Ishikawa (cell line): ENCODE data around the gene TMPRSS7.

ENCODE experiments used
- CEBPB ChIP-seq: IDR thresholded peaks from 2 replicates; pipeline ENCODE4 v1.6.1; 2012
- CREB1 ChIP-seq: IDR thresholded peaks from 2 replicates; pipeline ENCODE4 v1.6.1; 2012; ENCODE audit warnings: low read depth
- EGR1 ChIP-seq: IDR thresholded peaks from 2 replicates; pipeline ENCODE4 v1.6.1; 2012
- EP300 ChIP-seq: IDR thresholded peaks from 2 replicates; pipeline ENCODE4 v1.6.1; 2012; ENCODE audit warnings: borderline replicate concordance
- FOXM1 ChIP-seq: IDR thresholded peaks from 2 replicates; pipeline ENCODE4 v1.6.1; 2012; ENCODE audit warnings: low read depth, borderline replicate concordance
- NFIC ChIP-seq: IDR thresholded peaks from 2 replicates; pipeline ENCODE4 v1.6.1; 2012
- RAD21 ChIP-seq: IDR thresholded peaks from 2 replicates; pipeline ENCODE4 v1.6.1; 2012; ENCODE audit warnings: low read depth
- REST ChIP-seq: IDR thresholded peaks from 2 replicates; pipeline ENCODE4 v1.6.1; 2012; ENCODE audit warnings: low read depth, mild to moderate bottlenecking
- TAF1 ChIP-seq: IDR thresholded peaks from 2 replicates; pipeline ENCODE4 v1.6.1; 2012; ENCODE audit warnings: low read depth, mild to moderate bottlenecking
- TCF12 ChIP-seq: IDR thresholded peaks from 2 replicates; pipeline ENCODE4 v1.6.1; 2012; ENCODE audit warnings: low read depth
- TEAD4 ChIP-seq: IDR thresholded peaks from 2 replicates; pipeline ENCODE4 v1.6.1; 2012
- ZBTB7A ChIP-seq: IDR thresholded peaks from 2 replicates; pipeline ENCODE4 v1.6.1; 2012; ENCODE audit warnings: low read depth
- TF ChIP-seq, protein P1 (sequence below): IDR thresholded peaks from 2 replicates; pipeline ENCODE4 v1.6.1; 2012

- no peak for TF ChIP-seq CREB1
- no peak for TF ChIP-seq RAD21
- no peak for TF ChIP-seq CEBPB
- no peak for TF ChIP-seq ZBTB7A
- no peak for TF ChIP-seq FOXM1
- TF ChIP-seq EP300: no peak
- no peak for TF ChIP-seq TAF1
- TF ChIP-seq TCF12: no peak
- TF ChIP-seq, protein P1, sequence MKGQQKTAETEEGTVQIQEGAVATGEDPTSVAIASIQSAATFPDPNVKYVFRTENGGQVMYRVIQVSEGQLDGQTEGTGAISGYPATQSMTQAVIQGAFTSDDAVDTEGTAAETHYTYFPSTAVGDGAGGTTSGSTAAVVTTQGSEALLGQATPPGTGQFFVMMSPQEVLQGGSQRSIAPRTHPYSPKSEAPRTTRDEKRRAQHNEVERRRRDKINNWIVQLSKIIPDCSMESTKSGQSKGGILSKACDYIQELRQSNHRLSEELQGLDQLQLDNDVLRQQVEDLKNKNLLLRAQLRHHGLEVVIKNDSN: no peak; the same call in 1 of the 2 replicates
- TF ChIP-seq NFIC: no peak
- no peak for TF ChIP-seq REST
- TF ChIP-seq EGR1: no peak
- TF ChIP-seq TEAD4: no peak
Measured at GRCh38 chr3:112074616-112075497, 40.3 kb downstream of the TMPRSS7 start.
